HepG2 (cell line): ENCODE data around the gene ARHGAP35. TPM values are rescaled to one million over a fixed set of nuclear protein-coding genes. Genes with fewer than 3 reads are reported as not detected.

ENCODE experiments used
- CTCF ChIP-seq: sonication (generic); formaldehyde crosslinking; IDR thresholded peaks from 2 replicates; pipeline ENCODE4 v1.5.0; 2020; ENCODE audit warnings: mild to moderate bottlenecking, missing genetic modification reagents, moderate library complexity
- DNMT3B ChIP-seq: conservative IDR thresholded peaks from 2 replicates; pipeline ENCODE4 v1.6.1; 2016; ENCODE audit warnings: missing biosample characterization, control low read depth
- GABPB1 ChIP-seq: IDR thresholded peaks from 2 replicates; pipeline ENCODE4 v1.6.1; 2016; ENCODE audit warnings: mild to moderate bottlenecking, missing genetic modification reagents, moderate library complexity, missing compliant biosample characterization
- HDAC1 ChIP-seq: sonication (generic); formaldehyde crosslinking; IDR thresholded peaks from 2 replicates; pipeline ENCODE4 v1.5.1; 2020; ENCODE audit warnings: mild to moderate bottlenecking, missing genetic modification reagents
- NR0B2 ChIP-seq: sonication (generic); formaldehyde crosslinking; IDR thresholded peaks from 2 replicates; pipeline ENCODE4 v1.4.0; 2020; ENCODE audit warnings: mild to moderate bottlenecking, missing genetic modification reagents
- ONECUT2 ChIP-seq: sonication (generic); formaldehyde crosslinking; IDR thresholded peaks from 2 replicates; pipeline ENCODE4 v1.4.0; 2020; ENCODE audit warnings: missing genetic modification reagents
- POLR2AphosphoS5 ChIP-seq: IDR thresholded peaks from 2 replicates; pipeline ENCODE4 v1.6.1; 2012; ENCODE audit warnings: low read depth, low read length
- RARA ChIP-seq: IDR thresholded peaks from 2 replicates; pipeline ENCODE4 v1.6.1; 2016; ENCODE audit warnings: missing genetic modification reagents, missing compliant biosample characterization
- TBL1XR1 ChIP-seq: fragments of 150-350 bp; IDR thresholded peaks from 2 replicates; pipeline ENCODE4 v1.6.1; 2014; ENCODE audit warnings: borderline replicate concordance, low read length; ENCODE audit not compliant: partially characterized antibody
- YEATS2 ChIP-seq: sonication (generic); formaldehyde crosslinking; IDR thresholded peaks from 2 replicates; pipeline ENCODE4 v1.4.0; 2020; ENCODE audit warnings: missing genetic modification reagents, borderline replicate concordance
- ZC3H13 ChIP-seq: sonication (generic); formaldehyde crosslinking; IDR thresholded peaks from 2 replicates; pipeline ENCODE4 v1.8.1; 2023; ENCODE audit warnings: mild to moderate bottlenecking, missing genetic modification reagents, moderate library complexity
- ZNF235 ChIP-seq: sonication (generic); formaldehyde crosslinking; IDR thresholded peaks from 2 replicates; pipeline ENCODE4 v1.8.1; 2023; ENCODE audit warnings: mild to moderate bottlenecking, missing genetic modification reagents, borderline replicate concordance
- ZNF567 ChIP-seq: sonication (generic); formaldehyde crosslinking; IDR thresholded peaks from 2 replicates; pipeline ENCODE4 v1.8.1; 2023; ENCODE audit warnings: mild to moderate bottlenecking, missing genetic modification reagents, borderline replicate concordance
- ZNF616 ChIP-seq: sonication (generic); formaldehyde crosslinking; IDR thresholded peaks from 2 replicates; pipeline ENCODE4 v1.5.0; 2020; ENCODE audit warnings: low read depth, mild to moderate bottlenecking, missing genetic modification reagents
- ZNF761 ChIP-seq: sonication (generic); formaldehyde crosslinking; conservative IDR thresholded peaks from 2 replicates; pipeline ENCODE4 v1.4.0; 2020; ENCODE audit warnings: mild to moderate bottlenecking, missing genetic modification reagents
- ZNF766 ChIP-seq: sonication (generic); formaldehyde crosslinking; IDR thresholded peaks from 2 replicates; pipeline ENCODE4 v1.5.0; 2020; ENCODE audit warnings: missing genetic modification reagents, borderline replicate concordance
- polyA plus RNA-seq, 8 experiments: library from polyadenylated mRNA; depleted of rRNA in 3 of 8; stranded (reverse) in 7 of 8; unstranded in 1 of 8; fragments of >200 nt; fragmentation: Illumina TruSeq in 4 of 8; extraction: Trizol in 4 of 8; gene quantifications; 2 replicates each; pipeline versions ENCODE4 v1.2.1 to v1.2.3, GENCODE V29; 2011 to 2016; ENCODE audit warnings: low read depth in 4 of 8, missing spikeins in 1 of 8, mixed read lengths in 1 of 8; ENCODE audit not compliant: insufficient read depth in 1 of 8
- total RNA-seq, 5 experiments: library from RNA; depleted of rRNA; stranded (reverse); fragments of >200 nt; fragmentation: Illumina TruSeq; extraction: Trizol; gene quantifications; 2 replicates each; pipeline ENCODE4 v1.2.3, GENCODE V29; 2016; ENCODE audit warnings: low read depth in 1 of 5
- TF ChIP-seq, protein P1 (sequence below): sonication (generic); formaldehyde crosslinking; IDR thresholded peaks from 2 replicates; pipeline ENCODE4 v1.9.0; 2021; ENCODE audit warnings: missing genetic modification reagents, mild to moderate bottlenecking, borderline replicate concordance
- TF ChIP-seq, protein P2 (sequence below): sonication (generic); formaldehyde crosslinking; IDR thresholded peaks from 2 replicates; pipeline ENCODE4 v1.4.0; 2020; ENCODE audit warnings: missing genetic modification reagents, borderline replicate concordance

The ARHGAP35 gene
- total and polyA plus RNA-seq, 2 of the 13 experiments (the other 11 are each of a cell fraction or from before 2014, with no cell fraction given) = 30.1 to 30.2 TPM

DNA sequence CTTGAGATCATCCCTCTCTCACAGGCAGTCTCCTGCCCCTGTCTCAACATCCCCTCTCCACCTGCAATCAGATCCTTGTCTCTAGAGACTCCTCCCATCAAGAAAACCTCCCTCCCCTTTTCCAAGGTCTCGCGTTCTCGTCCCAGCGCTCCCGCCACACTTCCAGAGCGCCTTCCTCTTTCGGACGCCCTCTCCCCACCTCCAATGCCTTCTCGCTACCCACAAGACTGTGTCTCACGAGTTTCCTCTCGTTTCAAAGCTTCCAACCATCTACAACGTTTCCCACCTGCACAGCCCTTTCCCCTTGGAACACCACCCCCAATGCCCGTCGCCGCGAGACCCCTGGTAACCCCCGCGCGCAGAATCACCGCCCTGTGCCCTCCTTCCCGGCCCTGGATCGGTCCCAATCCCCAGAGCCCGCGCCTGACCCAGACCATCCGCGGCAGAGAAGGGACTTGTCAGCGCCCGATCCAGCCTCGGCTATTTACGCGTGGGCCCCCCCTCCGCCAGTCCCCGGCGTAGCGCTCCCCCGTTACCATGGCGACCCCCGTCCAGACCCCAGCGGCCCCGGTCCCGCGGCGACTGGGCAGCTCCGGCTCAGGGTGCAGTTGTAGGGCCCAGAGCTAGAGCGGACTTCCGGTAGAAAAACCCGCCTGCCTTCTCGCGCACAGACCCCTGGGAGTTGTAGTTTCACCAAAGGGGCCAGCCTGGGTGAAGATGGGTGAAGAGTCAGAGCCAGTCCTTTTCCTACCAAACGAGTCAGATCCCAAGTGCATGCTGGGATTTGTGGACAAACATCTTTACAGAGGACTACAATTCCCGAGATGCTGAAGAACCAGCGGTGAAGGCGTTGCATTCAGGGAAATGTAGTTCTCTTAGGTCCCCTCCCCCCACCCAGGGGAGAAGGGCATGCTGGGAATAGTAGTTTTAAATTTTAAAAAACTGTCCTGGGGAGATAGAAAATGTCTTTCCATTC is 10.3 kb upstream of the ARHGAP35 start, which contains the start of gene AP2S1 (continued):
- TF ChIP-seq, protein P1, sequence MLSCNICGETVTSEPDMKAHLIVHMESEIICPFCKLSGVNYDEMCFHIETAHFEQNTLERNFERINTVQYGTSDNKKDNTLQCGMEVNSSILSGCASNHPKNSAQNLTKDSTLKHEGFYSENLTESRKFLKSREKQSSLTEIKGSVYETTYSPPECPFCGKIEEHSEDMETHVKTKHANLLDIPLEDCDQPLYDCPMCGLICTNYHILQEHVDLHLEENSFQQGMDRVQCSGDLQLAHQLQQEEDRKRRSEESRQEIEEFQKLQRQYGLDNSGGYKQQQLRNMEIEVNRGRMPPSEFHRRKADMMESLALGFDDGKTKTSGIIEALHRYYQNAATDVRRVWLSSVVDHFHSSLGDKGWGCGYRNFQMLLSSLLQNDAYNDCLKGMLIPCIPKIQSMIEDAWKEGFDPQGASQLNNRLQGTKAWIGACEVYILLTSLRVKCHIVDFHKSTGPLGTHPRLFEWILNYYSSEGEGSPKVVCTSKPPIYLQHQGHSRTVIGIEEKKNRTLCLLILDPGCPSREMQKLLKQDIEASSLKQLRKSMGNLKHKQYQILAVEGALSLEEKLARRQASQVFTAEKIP (CRISPR knock-in tag) = no peak
- TF ChIP-seq NR0B2 (CRISPR knock-in tag) = no peak
- TF ChIP-seq ZNF616 (CRISPR knock-in tag) = no peak
- TF ChIP-seq TBL1XR1 = peak; percentile 83
- peak; percentile 97 for TF ChIP-seq GABPB1 (CRISPR knock-in tag)
- peak; percentile 37; the same call in 1 of the 2 replicates for TF ChIP-seq ZNF235 (CRISPR knock-in tag)
- TF ChIP-seq CTCF (CRISPR knock-in tag) = 0 out of 2 replicates have a peak, but pooled peaks have one; percentile 6
- no peak; the same call in 1 of the 2 replicates for TF ChIP-seq RARA (CRISPR knock-in tag)
- TF ChIP-seq ONECUT2 (CRISPR knock-in tag) = no peak
- no peak for TF ChIP-seq ZC3H13 (CRISPR knock-in tag)
- TF ChIP-seq ZNF567 (CRISPR knock-in tag) = no peak
- TF ChIP-seq HDAC1 (CRISPR knock-in tag) = peak; percentile 92
- peak; percentile 79 for TF ChIP-seq POLR2AphosphoS5
- TF ChIP-seq YEATS2 = peak; percentile 56
- no peak for TF ChIP-seq ZNF766 (CRISPR knock-in tag)
- TF ChIP-seq ZNF761 (CRISPR knock-in tag) = 0 out of 2 replicates have a peak, but pooled peaks have one; percentile 25
- TF ChIP-seq, protein P2, sequence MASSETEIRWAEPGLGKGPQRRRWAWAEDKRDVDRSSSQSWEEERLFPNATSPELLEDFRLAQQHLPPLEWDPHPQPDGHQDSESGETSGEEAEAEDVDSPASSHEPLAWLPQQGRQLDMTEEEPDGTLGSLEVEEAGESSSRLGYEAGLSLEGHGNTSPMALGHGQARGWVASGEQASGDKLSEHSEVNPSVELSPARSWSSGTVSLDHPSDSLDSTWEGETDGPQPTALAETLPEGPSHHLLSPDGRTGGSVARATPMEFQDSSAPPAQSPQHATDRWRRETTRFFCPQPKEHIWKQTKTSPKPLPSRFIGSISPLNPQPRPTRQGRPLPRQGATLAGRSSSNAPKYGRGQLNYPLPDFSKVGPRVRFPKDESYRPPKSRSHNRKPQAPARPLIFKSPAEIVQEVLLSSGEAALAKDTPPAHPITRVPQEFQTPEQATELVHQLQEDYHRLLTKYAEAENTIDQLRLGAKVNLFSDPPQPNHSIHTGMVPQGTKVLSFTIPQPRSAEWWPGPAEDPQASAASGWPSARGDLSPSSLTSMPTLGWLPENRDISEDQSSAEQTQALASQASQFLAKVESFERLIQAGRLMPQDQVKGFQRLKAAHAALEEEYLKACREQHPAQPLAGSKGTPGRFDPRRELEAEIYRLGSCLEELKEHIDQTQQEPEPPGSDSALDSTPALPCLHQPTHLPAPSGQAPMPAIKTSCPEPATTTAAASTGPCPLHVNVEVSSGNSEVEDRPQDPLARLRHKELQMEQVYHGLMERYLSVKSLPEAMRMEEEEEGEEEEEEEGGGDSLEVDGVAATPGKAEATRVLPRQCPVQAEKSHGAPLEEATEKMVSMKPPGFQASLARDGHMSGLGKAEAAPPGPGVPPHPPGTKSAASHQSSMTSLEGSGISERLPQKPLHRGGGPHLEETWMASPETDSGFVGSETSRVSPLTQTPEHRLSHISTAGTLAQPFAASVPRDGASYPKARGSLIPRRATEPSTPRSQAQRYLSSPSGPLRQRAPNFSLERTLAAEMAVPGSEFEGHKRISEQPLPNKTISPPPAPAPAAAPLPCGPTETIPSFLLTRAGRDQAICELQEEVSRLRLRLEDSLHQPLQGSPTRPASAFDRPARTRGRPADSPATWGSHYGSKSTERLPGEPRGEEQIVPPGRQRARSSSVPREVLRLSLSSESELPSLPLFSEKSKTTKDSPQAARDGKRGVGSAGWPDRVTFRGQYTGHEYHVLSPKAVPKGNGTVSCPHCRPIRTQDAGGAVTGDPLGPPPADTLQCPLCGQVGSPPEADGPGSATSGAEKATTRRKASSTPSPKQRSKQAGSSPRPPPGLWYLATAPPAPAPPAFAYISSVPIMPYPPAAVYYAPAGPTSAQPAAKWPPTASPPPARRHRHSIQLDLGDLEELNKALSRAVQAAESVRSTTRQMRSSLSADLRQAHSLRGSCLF (CRISPR knock-in tag) = 0 out of 2 replicates have a peak, but pooled peaks have one; percentile 18
- TF ChIP-seq DNMT3B (CRISPR knock-in tag) = no peak
